ENCODE results near the gene CBFA2T2.
"Not testable (repeated sequence)": the region's sequence is repeated elsewhere in the genome, so short reads cannot be mapped to it uniquely, and the experiment has no call there.

GRCh38 chr20:33483186-33483585 is 6.7 kb upstream of the CBFA2T2 start:
- not testable (repeated sequence) for TF ChIP-seq CTCF (conservative IDR thresholded peaks at IDR 0.05; ENCODE audit: low read length); EZH2phosphoT487 (IDR thresholded peaks at IDR 0.05; ENCODE audit: borderline replicate concordance)

All from Loucy (cell line).